HG02870 (cell line): ENCODE results near the gene SPTBN1.

Source experiments
- ATAC-seq: cut with Tn5 transposase; IDR thresholded peaks from one replicate; pipeline ENCODE4 v1.9.1; 2021; ENCODE audit warnings: mild to moderate bottlenecking, moderate library complexity; ENCODE audit not compliant: unreplicated experiment

SPTBN1 gene

GRCh38 chr2:54587171-54588016, 131.3 kb downstream of the SPTBN1 start:
- no peak for ATAC-seq

GRCh38 chr2:54588244-54588899, 132.2 kb downstream of the SPTBN1 start:
- ATAC-seq, result no peak

GRCh38 chr2:54589038-54589339, 132.9 kb downstream of the SPTBN1 start:
- no peak for ATAC-seq

GRCh38 chr2:54589340-54590215, 133.5 kb downstream of the SPTBN1 start:
- ATAC-seq, result no peak

- no peak for ATAC-seq
These were observed 134.3 kb downstream of the SPTBN1 start for GRCh38 chr2:54590216-54591120.

GRCh38 chr2:54591551-54591950, 135.4 kb downstream of the SPTBN1 start:
- no peak for ATAC-seq

- no peak for ATAC-seq
These were observed 137.1 kb downstream of the SPTBN1 start for GRCh38 chr2:54593249-54593648.

- no peak for ATAC-seq
These were observed 137.9 kb downstream of the SPTBN1 start for GRCh38 chr2:54594048-54594447.

- ATAC-seq, result no peak
These were observed 139.2 kb downstream of the SPTBN1 start for GRCh38 chr2:54595161-54595803.

GRCh38 chr2:54595999-54596902, 140.1 kb downstream of the SPTBN1 start:
- no peak for ATAC-seq

- peak; percentile 28 for ATAC-seq
These were observed 141.2 kb downstream of the SPTBN1 start for GRCh38 chr2:54597153-54597848.

- no peak for ATAC-seq
These were observed 142.5 kb downstream of the SPTBN1 start for GRCh38 chr2:54598347-54599325.

- ATAC-seq, result no peak
These were observed 143.2 kb downstream of the SPTBN1 start for GRCh38 chr2:54599326-54599710.

- no peak for ATAC-seq
These were observed 143.8 kb downstream of the SPTBN1 start for GRCh38 chr2:54599914-54600313.

- ATAC-seq, result no peak
These were observed 145.2 kb downstream of the SPTBN1 start for GRCh38 chr2:54601339-54601738.

GRCh38 chr2:54602736-54603322, 146.7 kb downstream of the SPTBN1 start:
- no peak for ATAC-seq

- ATAC-seq, result no peak
These were observed 147.2 kb downstream of the SPTBN1 start for GRCh38 chr2:54603357-54603756.
